HG02610 (cell line): ENCODE data around the gene SERPINF2.
"Not testable (repeated sequence)": the region's sequence is repeated elsewhere in the genome, so short reads cannot be mapped to it uniquely, and the experiment has no call there.

Experiments used
- ATAC-seq: cut with Tn5 transposase; IDR thresholded peaks from one replicate; pipeline ENCODE4 v1.9.1; 2021; ENCODE audit warnings: mild to moderate bottlenecking, moderate library complexity; ENCODE audit not compliant: unreplicated experiment

Gene SERPINF2

DNA sequence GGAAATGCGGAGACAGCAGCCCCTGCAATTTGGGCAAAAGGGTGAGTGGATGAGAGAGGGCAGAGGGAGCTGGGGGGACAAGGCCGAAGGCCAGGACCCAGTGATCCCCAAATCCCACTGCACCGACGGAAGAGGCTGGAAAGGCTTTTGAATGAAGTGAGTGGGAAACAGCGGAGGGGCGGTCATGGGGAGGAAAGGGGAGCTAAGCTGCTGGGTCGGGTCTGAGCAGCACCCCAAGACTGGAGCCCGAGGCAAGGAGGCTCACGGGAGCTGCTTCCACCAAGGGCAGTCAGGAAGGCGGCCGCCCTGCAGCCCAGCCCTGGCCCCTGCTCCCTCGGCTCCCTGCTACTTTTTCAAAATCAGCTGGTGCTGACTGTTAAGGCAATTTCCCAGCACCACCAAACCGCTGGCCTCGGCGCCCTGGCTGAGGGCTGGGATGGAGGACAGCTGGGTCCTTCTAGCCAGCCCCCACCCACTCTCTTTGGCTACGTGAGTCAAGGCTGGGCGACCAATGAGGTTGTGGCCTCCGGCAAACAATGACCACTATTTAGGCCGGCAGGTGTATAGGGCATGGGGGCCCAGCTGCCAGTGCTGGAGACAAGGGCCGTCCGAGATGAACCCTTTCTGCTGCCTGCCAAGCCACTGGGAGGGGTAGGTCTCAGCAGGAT, 19.7 kb downstream of the SERPINF2 start:
- ATAC-seq = no peak

DNA sequence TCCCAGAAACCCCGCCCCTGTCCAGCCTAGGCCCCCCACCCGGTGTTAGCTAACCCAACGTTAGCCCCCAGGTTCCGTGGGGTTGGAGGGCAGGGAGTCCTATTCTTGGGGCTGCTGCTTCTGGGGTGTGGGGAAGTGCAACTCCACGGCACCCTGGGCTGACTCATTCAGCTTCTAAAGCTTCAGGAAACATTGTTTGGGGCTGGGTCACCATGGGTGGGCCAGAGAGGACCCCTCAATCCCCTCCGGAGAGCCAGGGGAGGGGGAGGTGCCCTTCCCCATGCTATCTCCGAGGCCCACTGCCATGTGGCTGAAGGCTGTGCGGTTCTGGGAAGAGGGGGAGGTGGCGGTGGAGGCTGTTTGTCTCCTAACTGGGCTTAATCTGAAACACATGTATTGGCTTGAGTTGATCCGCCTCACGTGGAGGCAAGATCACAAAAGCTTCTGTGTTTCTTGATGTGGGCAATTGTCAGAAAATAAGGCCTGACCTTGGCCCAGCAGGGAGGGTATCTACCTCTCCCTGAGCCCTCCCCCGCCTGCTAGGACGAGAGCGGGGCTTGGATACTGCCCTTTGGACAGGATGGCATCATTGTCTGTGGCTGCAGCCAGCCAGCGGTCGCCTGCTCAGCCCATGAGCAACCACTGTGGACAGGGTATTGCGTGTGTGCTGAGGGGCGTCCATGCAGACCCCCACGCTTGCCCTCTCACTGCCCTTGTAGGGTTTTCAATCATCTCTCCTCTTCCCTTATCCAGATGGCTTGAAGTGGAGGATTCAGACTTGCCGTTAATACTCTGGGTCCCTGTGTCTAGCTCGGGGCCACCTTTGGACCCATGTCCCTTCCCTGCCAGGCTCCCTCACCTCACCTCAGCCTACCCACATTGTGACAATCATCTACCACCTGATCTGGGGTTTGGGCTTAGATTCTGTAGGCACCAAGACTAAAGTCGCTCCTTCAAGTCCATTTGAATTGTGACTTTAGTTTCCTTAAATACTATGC, 20.5 kb downstream of the SERPINF2 start:
- no peak for ATAC-seq

DNA sequence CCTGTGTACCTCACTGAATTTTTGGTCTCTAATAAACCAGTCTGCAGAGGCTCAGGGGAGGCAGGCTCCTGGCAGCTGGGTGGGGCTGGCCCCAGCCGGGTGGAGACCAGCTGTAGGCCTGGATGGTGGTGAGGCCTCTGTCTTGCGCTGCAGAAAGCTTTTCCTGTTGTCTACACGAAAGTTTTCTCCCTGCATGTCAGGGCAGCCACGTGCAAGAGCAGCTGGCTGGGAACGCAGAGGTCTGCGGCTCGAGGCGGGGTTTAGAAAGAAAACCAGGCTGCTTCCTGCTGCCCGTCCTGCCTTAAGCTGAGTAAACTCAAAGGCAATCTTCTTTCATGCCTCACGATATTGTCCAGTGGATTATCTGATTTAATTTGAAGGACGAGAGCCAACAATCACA, 21.6 kb downstream of the SERPINF2 start:
- no peak for ATAC-seq

DNA sequence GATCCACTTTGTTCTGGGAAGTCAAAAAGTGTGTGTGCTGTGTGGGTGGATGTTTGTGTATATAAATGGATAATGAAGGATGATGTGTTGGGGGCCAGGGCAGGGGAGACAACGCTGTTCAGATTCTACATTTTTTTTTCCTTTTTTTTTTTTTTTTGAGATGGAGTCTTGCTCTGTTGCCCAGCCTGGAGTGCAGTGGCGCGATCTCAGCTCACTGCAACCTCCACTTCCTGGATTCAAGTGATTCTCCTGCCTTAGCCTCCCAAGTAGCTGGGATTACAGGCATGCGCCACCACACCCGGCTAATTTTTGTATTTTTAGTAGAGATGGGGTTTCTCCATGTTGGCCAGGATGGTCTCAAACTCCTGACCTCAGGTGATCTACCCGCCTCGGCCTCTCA, 22.0 kb downstream of the SERPINF2 start:
- not testable (repeated sequence) for ATAC-seq

DNA sequence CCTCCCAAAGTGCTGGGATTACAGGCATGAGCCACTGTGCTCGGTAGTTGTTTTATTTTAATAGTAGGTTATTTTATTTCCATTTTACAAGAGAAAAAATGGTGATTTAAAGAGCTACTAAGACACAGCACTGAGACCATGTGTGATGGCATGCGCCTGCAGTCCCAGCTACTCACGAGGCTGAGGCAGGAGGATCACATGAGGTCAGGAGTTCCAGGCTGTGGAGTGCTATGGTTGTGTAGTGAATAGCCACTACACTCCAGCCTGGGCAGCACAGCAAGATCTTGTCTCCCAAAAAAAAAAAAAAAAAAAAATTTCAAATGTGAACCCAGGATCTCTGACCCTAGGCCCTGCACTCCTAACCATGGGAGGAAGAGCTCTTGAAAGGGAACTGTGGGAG, 22.9 kb downstream of the SERPINF2 start:
- ATAC-seq = no peak

DNA sequence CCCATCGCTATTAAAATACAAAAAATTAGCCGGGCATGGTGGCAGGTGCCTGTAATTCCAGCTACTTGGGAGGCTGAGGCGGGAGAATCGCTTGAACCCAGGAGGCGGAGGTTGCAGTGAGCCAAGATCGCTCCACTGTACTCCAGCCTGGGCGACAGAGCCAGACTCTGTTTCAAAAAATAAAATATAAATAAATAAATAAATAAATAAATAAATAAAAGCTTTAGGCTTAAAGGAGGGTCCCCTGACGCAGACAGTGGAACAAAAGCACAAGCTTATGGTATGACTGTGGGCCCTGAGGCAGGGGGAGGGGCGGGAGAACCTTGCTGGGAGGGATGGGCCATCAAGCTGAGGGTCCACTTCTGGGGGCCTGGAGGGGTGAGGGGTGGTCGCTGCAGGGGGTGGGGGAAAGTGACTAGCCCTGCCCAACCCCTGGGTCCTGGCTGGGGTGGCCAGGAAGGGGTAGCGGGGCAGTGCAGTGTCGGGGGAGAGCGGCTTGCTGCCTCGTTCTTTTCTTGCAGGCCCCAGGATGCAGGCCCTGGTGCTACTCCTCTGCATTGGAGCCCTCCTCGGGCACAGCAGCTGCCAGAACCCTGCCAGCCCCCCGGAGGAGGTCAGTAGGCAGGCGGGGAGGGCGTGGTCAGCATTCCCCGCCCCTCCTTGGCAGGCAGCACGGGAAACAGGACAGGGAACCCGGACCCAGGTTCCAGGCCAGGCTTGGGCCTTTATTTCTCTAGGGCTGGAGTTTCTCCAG, 23.9 kb downstream of the SERPINF2 start:
- ATAC-seq = no peak

DNA sequence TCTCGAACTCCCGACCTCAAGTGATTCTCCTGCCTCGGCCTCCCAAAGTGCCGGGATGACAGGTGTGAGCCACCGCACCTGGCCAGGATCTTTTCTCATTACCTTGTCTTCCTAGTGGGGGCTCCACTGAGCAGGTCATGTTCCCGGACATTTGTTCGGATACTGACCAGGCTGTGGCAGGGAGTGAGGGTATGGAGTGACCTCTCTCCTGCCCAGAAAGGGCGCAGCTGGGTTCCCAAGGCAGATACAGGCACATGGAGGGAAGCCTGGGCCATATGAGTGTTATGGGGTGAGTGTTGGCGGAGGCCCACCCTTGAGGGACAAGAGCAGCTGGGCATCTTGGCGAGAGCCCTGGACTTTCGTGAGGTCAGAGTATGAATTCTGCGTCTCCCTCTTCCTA, 24.7 kb downstream of the SERPINF2 start:
- ATAC-seq = no peak

DNA sequence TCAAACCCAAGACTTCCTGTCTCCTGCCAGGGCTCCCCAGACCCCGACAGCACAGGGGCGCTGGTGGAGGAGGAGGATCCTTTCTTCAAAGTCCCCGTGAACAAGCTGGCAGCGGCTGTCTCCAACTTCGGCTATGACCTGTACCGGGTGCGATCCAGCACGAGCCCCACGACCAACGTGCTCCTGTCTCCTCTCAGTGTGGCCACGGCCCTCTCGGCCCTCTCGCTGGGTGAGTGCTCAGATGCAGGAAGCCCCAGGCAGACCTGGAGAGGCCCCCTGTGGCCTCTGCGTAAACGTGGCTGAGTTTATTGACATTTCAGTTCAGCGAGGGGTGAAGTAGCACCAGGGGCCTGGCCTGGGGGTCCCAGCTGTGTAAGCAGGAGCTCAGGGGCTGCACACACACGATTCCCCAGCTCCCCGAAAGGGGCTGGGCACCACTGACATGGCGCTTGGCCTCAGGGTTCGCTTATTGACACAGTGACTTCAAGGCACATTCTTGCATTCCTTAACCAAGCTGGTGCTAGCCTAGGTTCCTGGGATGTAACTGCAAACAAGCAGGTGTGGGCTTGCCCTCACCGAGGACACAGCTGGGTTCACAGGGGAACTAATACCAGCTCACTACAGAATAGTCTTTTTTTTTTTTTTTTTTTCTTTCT, 27.3 kb downstream of the SERPINF2 start:
- ATAC-seq = no peak

DNA sequence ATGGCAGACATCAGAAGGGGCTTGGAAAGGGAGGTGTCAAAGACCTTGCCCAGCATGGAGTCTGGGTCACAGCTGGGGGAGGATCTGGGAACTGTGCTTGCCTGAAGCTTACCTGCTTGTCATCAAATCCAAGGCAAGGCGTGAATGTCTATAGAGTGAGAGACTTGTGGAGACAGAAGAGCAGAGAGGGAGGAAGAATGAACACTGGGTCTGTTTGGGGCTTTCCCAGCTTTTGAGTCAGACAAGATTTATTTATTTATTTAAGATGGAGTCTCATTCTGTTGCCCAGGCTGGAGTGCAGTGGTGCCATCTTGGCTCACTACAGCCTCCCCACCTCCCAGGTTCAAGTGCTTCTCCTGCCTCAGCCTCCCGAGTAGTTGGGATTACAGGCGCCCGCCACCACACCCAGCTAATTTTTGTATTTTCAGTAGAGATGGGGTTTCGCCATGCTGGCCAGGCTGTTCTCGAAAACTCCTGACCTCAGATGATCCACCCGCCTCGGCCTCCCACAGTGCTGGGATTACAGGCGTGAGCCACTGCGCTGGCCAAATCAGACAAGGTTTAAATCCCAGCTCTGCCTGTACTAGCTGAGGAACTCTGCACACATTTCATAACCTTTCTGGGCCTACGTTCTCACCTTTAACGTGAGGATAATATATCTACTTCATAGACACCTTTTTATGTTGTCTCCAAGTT, 30.5 kb downstream of the SERPINF2 start:
- ATAC-seq = not testable (repeated sequence)

DNA sequence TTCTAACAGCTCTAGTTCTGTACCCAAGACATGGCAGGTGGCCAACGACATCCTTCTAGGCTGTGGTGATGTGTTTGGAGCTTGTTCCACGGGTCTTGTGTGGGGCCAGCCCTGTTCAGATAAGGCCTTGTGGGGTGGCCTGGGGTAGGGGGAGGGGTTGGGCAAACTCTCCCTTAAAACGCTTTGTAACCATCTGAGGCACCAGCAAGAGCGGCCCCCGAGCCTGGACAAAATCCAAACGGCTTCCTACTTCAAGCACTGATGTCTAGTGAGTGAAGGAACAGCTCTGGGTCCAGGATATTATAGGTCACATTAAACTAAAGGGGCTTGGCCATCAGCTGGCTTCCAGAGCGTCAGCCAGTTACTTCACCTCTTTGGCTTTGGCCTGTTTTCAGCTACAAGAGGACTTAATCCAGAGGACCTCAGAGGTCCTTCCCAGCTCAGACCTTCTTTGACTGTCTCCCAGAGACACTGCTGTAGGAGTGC, 31.1 kb downstream of the SERPINF2 start:
- no peak for ATAC-seq

DNA sequence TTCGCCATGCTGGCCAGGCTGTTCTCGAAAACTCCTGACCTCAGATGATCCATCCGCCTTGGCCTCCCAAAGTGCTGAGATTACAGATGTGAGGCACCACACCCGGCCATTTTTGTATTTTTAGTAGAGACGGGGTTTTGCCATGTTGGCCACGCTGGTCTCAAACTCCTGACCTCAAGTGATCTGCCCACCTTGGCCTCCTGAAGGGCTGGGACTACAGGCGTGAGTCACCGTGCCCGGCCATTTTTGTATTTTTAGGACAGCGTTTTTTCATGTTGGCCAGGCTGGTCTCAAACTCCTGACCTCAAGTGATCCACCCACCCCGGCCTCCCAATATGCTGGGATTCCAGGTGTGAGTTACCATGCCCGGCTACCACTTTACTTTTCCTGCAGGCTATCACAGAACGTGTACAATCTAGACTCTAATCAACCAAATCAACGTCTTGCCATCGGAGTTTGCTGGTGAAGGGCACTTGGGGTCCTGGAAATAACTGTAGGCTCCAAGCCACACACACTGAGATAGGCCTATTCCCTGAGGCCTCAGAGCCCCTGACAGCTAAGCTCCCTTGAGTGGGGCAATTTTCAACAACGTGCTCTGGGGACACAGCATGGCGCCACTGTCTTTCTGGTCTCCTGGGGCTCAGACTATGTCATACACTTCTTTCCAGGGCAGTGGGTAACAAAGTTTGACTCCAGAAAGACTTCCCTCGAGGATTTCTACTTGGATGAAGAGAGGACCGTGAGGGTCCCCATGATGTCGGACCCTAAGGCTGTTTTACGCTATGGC, 31.9 kb downstream of the SERPINF2 start:
- ATAC-seq = no peak

DNA sequence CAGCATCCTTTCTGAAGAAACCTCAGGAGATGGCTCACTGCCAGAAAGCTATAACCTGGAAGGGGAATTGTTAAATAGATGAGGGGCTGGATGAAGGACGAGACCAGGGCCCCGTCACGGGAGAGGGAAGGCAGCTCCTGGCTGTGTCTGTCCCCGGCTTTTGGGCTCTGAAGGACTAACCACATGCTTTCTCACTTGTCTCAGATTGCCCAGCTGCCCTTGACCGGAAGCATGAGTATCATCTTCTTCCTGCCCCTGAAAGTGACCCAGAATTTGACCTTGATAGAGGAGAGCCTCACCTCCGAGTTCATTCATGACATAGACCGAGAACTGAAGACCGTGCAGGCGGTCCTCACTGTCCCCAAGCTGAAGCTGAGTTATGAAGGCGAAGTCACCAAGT, 33.7 kb downstream of the SERPINF2 start:
- no peak for ATAC-seq

DNA sequence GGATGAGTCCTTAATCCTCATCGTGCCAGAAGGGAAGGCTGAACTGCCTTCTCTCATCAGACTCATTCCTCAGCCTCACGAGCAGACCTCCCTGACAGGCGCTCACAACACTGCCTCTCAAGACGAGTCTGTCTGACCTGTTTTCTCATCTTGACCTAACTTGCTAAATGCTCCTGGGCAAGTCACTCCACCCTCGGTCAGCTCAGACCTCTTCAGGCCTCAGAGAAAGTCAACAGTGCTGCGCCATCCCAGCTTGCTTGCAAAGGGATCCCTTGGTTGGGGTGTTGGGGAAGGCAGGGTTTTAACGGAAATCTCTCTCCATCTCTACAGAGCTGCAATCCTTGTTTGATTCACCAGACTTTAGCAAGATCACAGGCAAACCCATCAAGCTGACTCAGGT, 34.2 kb downstream of the SERPINF2 start:
- no peak for ATAC-seq

DNA sequence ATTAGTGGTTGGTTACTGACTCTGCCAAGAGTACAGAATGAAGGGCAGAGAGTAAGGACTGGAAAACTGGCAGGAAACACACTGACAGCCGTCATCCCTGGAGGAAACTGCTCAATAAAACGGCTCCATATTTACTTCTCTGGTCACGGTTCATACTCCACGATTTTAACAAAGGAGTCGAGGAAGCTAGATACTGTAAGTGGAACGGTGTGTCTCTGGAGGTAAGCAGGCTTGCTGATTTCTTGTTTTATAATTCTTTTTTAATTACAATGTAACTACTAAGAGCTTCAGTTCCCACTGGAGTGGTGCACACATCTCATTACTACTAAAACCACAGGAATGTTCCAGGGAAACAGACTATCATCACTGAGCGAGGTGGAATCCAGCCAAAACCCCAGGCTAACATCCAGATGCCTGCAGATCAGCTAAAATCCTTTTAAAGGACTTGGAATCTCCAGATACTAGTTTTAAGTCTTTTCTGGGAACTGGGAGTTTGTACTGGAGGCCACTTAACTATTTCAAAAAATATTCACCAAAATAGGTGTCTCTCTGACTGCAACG, 37.0 kb downstream of the SERPINF2 start:
- no peak for ATAC-seq

DNA sequence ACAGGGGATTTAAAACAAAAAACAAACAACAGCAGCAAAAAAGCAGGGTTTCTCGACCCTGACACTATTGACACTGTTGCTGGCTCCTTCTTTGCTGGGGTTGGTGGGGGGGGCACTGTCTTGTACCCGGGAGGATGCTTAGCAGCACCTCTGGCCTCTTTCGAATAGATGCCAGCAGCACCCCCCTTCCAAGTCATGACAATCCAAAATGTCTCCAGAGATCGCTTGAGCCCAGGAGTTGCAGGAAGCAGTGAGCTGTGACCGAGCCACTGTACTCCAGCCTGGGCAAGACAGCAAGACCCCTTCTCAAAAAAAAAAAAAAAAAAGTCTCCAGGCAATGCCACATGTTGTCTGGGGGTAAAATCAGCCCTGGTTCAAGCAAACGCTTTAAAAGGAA, 39.5 kb downstream of the SERPINF2 start:
- no peak for ATAC-seq

DNA sequence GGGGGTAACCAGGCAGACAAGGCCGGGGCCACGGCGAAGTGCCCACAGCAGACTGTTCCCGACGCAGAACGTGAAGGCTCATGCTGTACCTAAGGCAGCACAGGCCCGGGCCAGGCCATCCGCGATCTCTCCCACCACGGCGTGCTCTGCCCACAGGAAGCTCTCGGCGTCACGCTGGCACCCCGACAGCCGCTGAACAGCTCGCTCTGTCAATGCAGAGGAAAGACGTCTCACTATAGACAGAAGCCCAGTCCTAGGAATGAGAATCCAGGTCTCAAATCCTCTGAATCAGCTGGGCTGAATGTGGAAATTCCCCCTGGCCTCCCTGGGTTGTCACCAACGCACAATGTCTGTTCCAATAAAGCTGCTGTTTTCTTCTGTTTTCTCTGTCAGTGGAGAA, 40.6 kb downstream of the SERPINF2 start:
- no peak for ATAC-seq

DNA sequence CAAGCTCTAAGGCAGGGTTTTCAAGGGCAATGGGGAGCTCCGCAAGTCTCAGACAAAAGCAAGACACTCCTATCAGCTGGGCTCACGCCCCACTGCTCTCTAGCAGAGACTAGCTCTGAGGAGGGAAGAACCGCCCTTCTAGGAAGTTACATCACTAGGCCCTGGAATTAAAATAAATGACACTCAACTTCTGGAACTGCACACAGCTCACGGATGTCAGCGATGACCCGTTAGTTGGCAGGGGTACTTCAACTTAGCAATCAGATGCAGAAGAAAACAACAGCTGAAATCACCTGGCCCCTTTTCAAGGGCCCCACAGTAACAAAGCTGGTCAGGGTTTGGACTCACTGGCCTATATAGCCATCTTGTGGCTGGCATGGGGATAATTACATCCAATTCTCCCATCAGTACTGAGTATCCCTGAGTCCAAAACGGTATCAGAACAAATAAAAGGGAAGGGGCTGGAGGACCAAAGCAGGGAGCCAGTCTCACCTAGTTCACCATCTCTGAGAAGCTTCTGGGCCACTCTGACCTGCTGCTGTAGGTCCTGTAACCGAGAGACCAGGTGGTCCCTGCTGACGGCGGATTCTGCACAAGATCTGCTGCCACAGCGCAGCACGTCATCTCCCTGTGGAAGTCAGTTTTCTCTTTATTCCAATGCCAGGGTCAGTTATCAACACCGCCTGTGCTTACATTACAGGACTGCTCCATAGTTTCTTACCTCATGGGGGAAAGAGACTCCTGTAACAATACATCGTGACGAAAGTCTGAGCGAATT, 41.4 kb downstream of the SERPINF2 start:
- ATAC-seq = no peak

DNA sequence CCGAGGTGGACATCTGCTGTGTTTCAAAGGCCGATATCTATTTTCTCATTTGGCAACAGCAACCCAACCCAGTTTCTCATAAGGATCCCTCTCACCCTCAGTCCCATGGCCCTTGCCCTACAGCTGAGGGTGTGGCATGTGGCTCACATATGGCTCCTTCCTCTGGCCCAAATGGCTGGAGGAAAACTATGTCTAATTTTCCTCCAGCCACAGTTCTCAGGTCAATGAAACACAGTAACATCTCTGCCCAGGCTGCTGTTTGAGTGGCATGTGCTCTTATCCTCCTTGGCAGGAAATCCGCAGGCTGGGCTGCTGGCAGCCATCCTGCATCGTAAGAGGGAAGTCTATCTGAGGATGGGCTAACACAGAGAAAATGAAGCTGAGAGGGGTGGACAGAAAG, 43.3 kb downstream of the SERPINF2 start:
- no peak for ATAC-seq
